ENCODE measurements around the gene AQP1. TPM values are rescaled to one million over a fixed set of nuclear protein-coding genes. Genes with fewer than 3 reads are reported as not detected.

AQP1 gene
- total RNA-seq, 1 donor from 2014 or later = 1.4 TPM

DNA sequence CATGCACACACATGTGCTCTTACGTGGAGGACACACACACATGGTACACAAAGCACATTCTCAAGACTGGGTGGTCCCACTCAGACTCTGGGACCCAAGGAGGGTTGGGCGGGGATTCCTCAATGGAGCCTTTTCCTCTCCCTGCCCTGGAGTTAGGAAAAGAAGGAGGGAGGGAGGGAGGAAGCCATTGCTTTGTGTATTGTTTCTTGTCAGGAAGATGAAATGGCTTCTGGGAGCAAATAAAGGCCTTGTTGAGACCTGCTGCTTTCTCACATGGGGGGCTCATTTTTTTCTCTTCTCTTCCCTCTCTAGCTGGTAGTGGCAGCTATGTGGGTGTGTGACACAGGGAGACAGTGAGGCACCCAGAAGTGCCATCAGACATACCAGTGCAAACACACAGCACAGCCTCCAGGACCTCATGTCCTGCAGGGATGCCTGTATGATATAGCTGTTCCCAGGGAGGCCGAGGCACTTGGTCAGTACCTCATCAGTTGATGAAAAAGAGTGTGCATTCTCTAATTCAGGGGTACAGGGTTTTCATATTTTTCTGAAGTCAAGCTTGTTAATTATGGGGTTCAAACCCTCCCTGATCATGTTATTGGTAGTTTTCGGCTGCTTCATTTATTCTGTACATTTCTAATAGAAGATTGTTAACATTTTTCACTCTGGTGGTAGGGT lies 5.7 kb downstream of the AQP1 start:
- Mint-ChIP-seq H3K36me3 (ENCODE audit: low read depth) (no peaks in the 10 kb centered on the region), H3K4me1 (peaks cover 18% of the 10 kb centered on the region), H3K4me3 (no peak overlapping the region), H3K27me3 (ENCODE audit: low read depth) (no peaks in the 10 kb centered on the region), H3K9me3 (no peaks in the 10 kb centered on the region), H3K27ac (ENCODE audit: unreplicated experiment) (peak overlapping the region; percentile 93)
- no peak for TF ChIP-seq CTCF (conservative IDR thresholded peaks at IDR 0.05)
- no peak for DNase-seq (ENCODE audit: low read depth, low spot score)

DNA sequence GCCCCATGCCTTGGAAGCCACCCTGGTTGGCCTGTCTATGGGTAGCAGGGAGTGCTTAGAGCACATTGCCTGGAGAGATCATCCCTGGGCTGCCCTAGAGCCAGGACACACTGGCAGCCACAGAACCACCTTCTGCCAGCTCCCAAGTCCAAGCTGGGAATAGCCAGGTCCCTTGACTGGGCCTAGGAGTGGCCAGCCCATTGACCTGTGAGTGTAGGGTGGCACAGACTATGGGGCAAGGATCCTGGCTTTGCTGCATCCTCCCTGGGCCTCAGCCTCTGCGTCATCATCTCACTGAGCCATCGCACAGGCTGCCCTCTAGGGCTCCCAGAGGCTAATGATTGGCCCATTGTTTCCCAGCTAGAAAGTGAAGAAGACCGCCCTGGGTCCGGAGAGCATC lies 7.0 kb downstream of the AQP1 start:
- H3K9me3 Mint-ChIP-seq = no peaks in the 10 kb centered on the region
- peaks cover 13% of the 10 kb centered on the region for H3K4me1 Mint-ChIP-seq
- TF ChIP-seq CTCF (conservative IDR thresholded peaks at IDR 0.05) = no peak
- no peaks in the 10 kb centered on the region for H3K36me3 Mint-ChIP-seq (ENCODE audit: low read depth)
- no peak overlapping the region for H3K27ac Mint-ChIP-seq (ENCODE audit: unreplicated experiment)
- no peaks in the 10 kb centered on the region for H3K27me3 Mint-ChIP-seq (ENCODE audit: low read depth)
- DNase-seq (ENCODE audit: low read depth, low spot score) = no peak
- no peak overlapping the region for H3K4me3 Mint-ChIP-seq

- peak overlapping the region; percentile 28 for H3K27ac Mint-ChIP-seq (ENCODE audit: unreplicated experiment)
- DNase-seq (ENCODE audit: low read depth, low spot score) = no peak
- no peaks in the 10 kb centered on the region for H3K36me3 Mint-ChIP-seq (ENCODE audit: low read depth)
- no peak for TF ChIP-seq CTCF (conservative IDR thresholded peaks at IDR 0.05)
- H3K4me3 Mint-ChIP-seq = no peak overlapping the region
- H3K9me3 Mint-ChIP-seq = no peaks in the 10 kb centered on the region
- peaks cover 13% of the 10 kb centered on the region for H3K4me1 Mint-ChIP-seq
- no peaks in the 10 kb centered on the region for H3K27me3 Mint-ChIP-seq (ENCODE audit: low read depth)
Observed at GRCh38 chr7:30920021-30920583, 8.4 kb downstream of the AQP1 start.

GRCh38 chr7:30920584-30921539 lies 9.2 kb downstream of the AQP1 start:
- DNase-seq (ENCODE audit: low read depth, low spot score) = no peak
- H3K4me1 Mint-ChIP-seq = peaks cover 13% of the 10 kb centered on the region
- H3K9me3 Mint-ChIP-seq = no peaks in the 10 kb centered on the region
- H3K27ac Mint-ChIP-seq (ENCODE audit: unreplicated experiment) = no peak overlapping the region
- H3K4me3 Mint-ChIP-seq = no peak overlapping the region
- no peaks in the 10 kb centered on the region for H3K36me3 Mint-ChIP-seq (ENCODE audit: low read depth)
- TF ChIP-seq CTCF (conservative IDR thresholded peaks at IDR 0.05) = no peak
- H3K27me3 Mint-ChIP-seq (ENCODE audit: low read depth) = no peaks in the 10 kb centered on the region

- no peak for TF ChIP-seq CTCF (conservative IDR thresholded peaks at IDR 0.05)
- H3K27me3 Mint-ChIP-seq (ENCODE audit: low read depth) = no peaks in the 10 kb centered on the region
- H3K9me3 Mint-ChIP-seq = no peaks in the 10 kb centered on the region
- no peak overlapping the region for H3K27ac Mint-ChIP-seq (ENCODE audit: unreplicated experiment)
- DNase-seq (ENCODE audit: low read depth, low spot score) = no peak
- H3K4me1 Mint-ChIP-seq = peaks cover 10% of the 10 kb centered on the region
- H3K36me3 Mint-ChIP-seq (ENCODE audit: low read depth) = no peaks in the 10 kb centered on the region
- H3K4me3 Mint-ChIP-seq = no peak overlapping the region
Observed at GRCh38 chr7:30921540-30922401, 10.1 kb downstream of the AQP1 start.

Data from neural crest cell (in vitro differentiated cells).